Kasumi-1 (cell line): ENCODE results near the gene LRP3.

Source experiments
- DNase-seq, 2 experiments: peaks; one replicate each; lab custom pipeline; 2025; lab: John Stamatoyannopoulos, UW

Gene LRP3

GRCh38 chr19:33252971-33253370 is 58.8 kb downstream of the LRP3 start:
- no peak for DNase-seq

GRCh38 chr19:33254245-33254824 is 60.2 kb downstream of the LRP3 start:
- no peak for DNase-seq

DNA sequence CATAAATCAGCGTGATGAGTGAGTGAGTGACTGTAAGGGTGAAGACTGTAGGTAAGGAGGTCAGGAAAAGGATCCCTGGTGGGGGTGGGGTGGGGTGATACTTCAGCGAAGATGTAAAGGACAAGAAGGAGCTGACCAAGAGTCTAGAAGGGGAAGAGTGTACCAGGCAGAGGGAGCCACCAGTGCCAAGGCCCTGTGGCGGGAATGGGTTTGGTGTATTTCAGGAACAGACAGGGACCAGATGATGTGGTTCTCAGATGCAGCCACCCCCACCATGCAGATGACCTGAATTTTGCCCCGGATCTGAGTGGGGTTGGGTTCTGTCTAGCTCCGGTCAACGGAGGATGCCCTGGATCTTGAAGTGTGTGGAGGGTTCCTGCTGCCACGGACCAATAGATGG is 61.7 kb downstream of the LRP3 start:
- no peak for DNase-seq

- no peak for DNase-seq
Measured at GRCh38 chr19:33256261-33256660, 62.1 kb downstream of the LRP3 start.

GRCh38 chr19:33257828-33258227 is 63.7 kb downstream of the LRP3 start:
- DNase-seq = no peak
